GM06990 (cell line): ENCODE data around the gene CIC.

Experiments
- DNase-seq: peaks from one replicate; pipeline ENCODE4 v3.0.0-alpha.2; 2011; ENCODE audit not compliant: insufficient read length; ENCODE audit errors: extremely low read depth
- H3K27me3 ChIP-seq: replicated peaks from 2 replicates; pipeline ENCODE4 v1.6.0; 2011; ENCODE audit warnings: low read length; ENCODE audit not compliant: control insufficient read depth, insufficient read depth
- H3K36me3 ChIP-seq: 2 replicates; pipeline ENCODE4 v1.5.1; 2011; ENCODE audit warnings: low read length; ENCODE audit not compliant: control insufficient read depth, insufficient read depth
- H3K4me3 ChIP-seq: replicated peaks from 2 replicates; pipeline ENCODE4 v1.5.1; 2011; ENCODE audit warnings: low read depth, mild to moderate bottlenecking, control low read depth, low read length
- CTCF ChIP-seq: IDR thresholded peaks from 2 replicates; pipeline ENCODE4 v1.5.1; 2011; ENCODE audit warnings: low read length, control low read depth, mild to moderate bottlenecking, inconsistent platforms; ENCODE audit not compliant: insufficient read depth, poor library complexity, severe bottlenecking

CIC gene

GRCh38 chr19:42273407-42274064 is 4.5 kb downstream of the CIC start:
- Histone ChIP-seq H3K36me3 (peaks cover 27% of the 10 kb centered on the region), H3K4me3 (no peak overlapping the region), H3K27me3 (no peaks in the 10 kb centered on the region)
- peak; percentile 9 for DNase-seq
- TF ChIP-seq CTCF, result no peak

GRCh38 chr19:42274065-42274682 is 5.1 kb downstream of the CIC start:
- no peak for TF ChIP-seq CTCF
- peaks cover 27% of the 10 kb centered on the region for H3K36me3 ChIP-seq
- no peaks in the 10 kb centered on the region for H3K27me3 ChIP-seq
- peak; percentile 4 for DNase-seq
- no peak overlapping the region for H3K4me3 ChIP-seq

GRCh38 chr19:42275103-42275502 is 6.1 kb downstream of the CIC start:
- Histone ChIP-seq H3K4me3 (no peak overlapping the region), H3K36me3 (peaks cover 27% of the 10 kb centered on the region), H3K27me3 (no peaks in the 10 kb centered on the region)
- TF ChIP-seq CTCF, result no peak
- peak; percentile 5 for DNase-seq

- no peaks in the 10 kb centered on the region for H3K27me3 ChIP-seq
- DNase-seq, result no peak
- TF ChIP-seq CTCF, result no peak
- peaks cover 27% of the 10 kb centered on the region for H3K36me3 ChIP-seq
- no peak overlapping the region for H3K4me3 ChIP-seq
Measured at GRCh38 chr19:42275517-42275916, 6.5 kb downstream of the CIC start.

- peaks cover 27% of the 10 kb centered on the region for H3K36me3 ChIP-seq
- peak; percentile 7 for DNase-seq
- TF ChIP-seq CTCF, result no peak
- H3K4me3 ChIP-seq, result no peak overlapping the region
- H3K27me3 ChIP-seq, result no peaks in the 10 kb centered on the region
Measured at GRCh38 chr19:42276284-42276683, 7.2 kb downstream of the CIC start.
